HepG2 (cell line): Measurements from ENCODE around the gene AIP. TPM values are rescaled to one million over a fixed set of nuclear protein-coding genes. Genes with fewer than 3 reads are reported as not detected.

ENCODE experiments used
- ARID2 ChIP-seq: sonication (generic); formaldehyde crosslinking; IDR thresholded peaks from 2 replicates; pipeline ENCODE4 v1.8.1; 2022; ENCODE audit warnings: mild to moderate bottlenecking, missing genetic modification reagents, borderline replicate concordance
- CENPX ChIP-seq: sonication (generic); formaldehyde crosslinking; IDR thresholded peaks from 2 replicates; pipeline ENCODE4 v1.9.0; 2021; ENCODE audit warnings: mild to moderate bottlenecking, missing genetic modification reagents, moderate library complexity
- ISL2 ChIP-seq: sonication (generic); formaldehyde crosslinking; IDR thresholded peaks from 2 replicates; pipeline ENCODE4 v1.5.0; 2020; ENCODE audit warnings: missing genetic modification reagents
- RBAK ChIP-seq: sonication (generic); formaldehyde crosslinking; IDR thresholded peaks from 2 replicates; pipeline ENCODE4 v1.5.1; 2020; ENCODE audit warnings: mild to moderate bottlenecking, missing genetic modification reagents
- SNAPC2 ChIP-seq: sonication (generic); formaldehyde crosslinking; IDR thresholded peaks from 2 replicates; pipeline ENCODE4 v1.8.1; 2022; ENCODE audit warnings: mild to moderate bottlenecking, missing genetic modification reagents
- YEATS2 ChIP-seq: sonication (generic); formaldehyde crosslinking; IDR thresholded peaks from 2 replicates; pipeline ENCODE4 v1.4.0; 2020; ENCODE audit warnings: missing genetic modification reagents, borderline replicate concordance
- ZNF431 ChIP-seq: sonication (generic); formaldehyde crosslinking; IDR thresholded peaks from 2 replicates; pipeline ENCODE4 v1.9.0; 2022; ENCODE audit warnings: missing genetic modification reagents, low read depth, mild to moderate bottlenecking, borderline replicate concordance
- ZNF720 ChIP-seq: sonication (generic); formaldehyde crosslinking; IDR thresholded peaks from 2 replicates; pipeline ENCODE4 v1.4.0; 2020; ENCODE audit warnings: missing genetic modification reagents
- ZSCAN25 ChIP-seq: sonication (generic); formaldehyde crosslinking; IDR thresholded peaks from 2 replicates; pipeline ENCODE4 v1.8.0; 2022; ENCODE audit warnings: mild to moderate bottlenecking, missing genetic modification reagents
- ZSCAN30 ChIP-seq: sonication (generic); formaldehyde crosslinking; IDR thresholded peaks from 2 replicates; pipeline ENCODE4 v1.5.0; 2020; ENCODE audit warnings: mild to moderate bottlenecking, missing genetic modification reagents
- polyA plus RNA-seq, 8 experiments: library from polyadenylated mRNA; depleted of rRNA in 3 of 8; stranded (reverse) in 7 of 8; unstranded in 1 of 8; fragments of >200 nt; fragmentation: Illumina TruSeq in 4 of 8; extraction: Trizol in 4 of 8; gene quantifications; 2 replicates each; pipeline versions ENCODE4 v1.2.1 to v1.2.3, GENCODE V29; 2011 to 2016; ENCODE audit warnings: low read depth in 4 of 8, missing spikeins in 1 of 8, mixed read lengths in 1 of 8; ENCODE audit not compliant: insufficient read depth in 1 of 8
- total RNA-seq, 5 experiments: library from RNA; depleted of rRNA; stranded (reverse); fragments of >200 nt; fragmentation: Illumina TruSeq; extraction: Trizol; gene quantifications; 2 replicates each; pipeline ENCODE4 v1.2.3, GENCODE V29; 2016; ENCODE audit warnings: low read depth in 1 of 5
- TF ChIP-seq, protein P1 (sequence below): IDR thresholded peaks from 2 replicates; pipeline ENCODE4 v1.6.1; 2016
- TF ChIP-seq, protein P2 (sequence below): sonication (generic); formaldehyde crosslinking; conservative IDR thresholded peaks from 2 replicates; pipeline ENCODE4 v1.4.0; 2020; ENCODE audit warnings: mild to moderate bottlenecking, missing genetic modification reagents, moderate library complexity
- TF ChIP-seq, protein P3 (sequence below): sonication (generic); formaldehyde crosslinking; IDR thresholded peaks from 2 replicates; pipeline ENCODE4 v1.8.0; 2022; ENCODE audit warnings: low read depth, missing genetic modification reagents
- TF ChIP-seq, protein P4 (sequence below): sonication (generic); formaldehyde crosslinking; IDR thresholded peaks from 2 replicates; pipeline ENCODE4 v1.9.0; 2021; ENCODE audit warnings: missing genetic modification reagents, borderline replicate concordance
- TF ChIP-seq, protein P5 (sequence below): sonication (generic); formaldehyde crosslinking; IDR thresholded peaks from 2 replicates; pipeline ENCODE4 v1.5.1; 2020; ENCODE audit warnings: missing genetic modification reagents, mild to moderate bottlenecking, borderline replicate concordance
- TF ChIP-seq, protein P6 (sequence below): IDR thresholded peaks from 2 replicates; pipeline ENCODE4 v1.6.1; 2016; ENCODE audit warnings: missing compliant biosample characterization, missing genetic modification reagents, borderline replicate concordance

Gene AIP
- total and polyA plus RNA-seq, 2 of the 13 experiments (the other 11 are each of a cell fraction or from before 2014, with no cell fraction given): 51.8 to 110 TPM

DNA sequence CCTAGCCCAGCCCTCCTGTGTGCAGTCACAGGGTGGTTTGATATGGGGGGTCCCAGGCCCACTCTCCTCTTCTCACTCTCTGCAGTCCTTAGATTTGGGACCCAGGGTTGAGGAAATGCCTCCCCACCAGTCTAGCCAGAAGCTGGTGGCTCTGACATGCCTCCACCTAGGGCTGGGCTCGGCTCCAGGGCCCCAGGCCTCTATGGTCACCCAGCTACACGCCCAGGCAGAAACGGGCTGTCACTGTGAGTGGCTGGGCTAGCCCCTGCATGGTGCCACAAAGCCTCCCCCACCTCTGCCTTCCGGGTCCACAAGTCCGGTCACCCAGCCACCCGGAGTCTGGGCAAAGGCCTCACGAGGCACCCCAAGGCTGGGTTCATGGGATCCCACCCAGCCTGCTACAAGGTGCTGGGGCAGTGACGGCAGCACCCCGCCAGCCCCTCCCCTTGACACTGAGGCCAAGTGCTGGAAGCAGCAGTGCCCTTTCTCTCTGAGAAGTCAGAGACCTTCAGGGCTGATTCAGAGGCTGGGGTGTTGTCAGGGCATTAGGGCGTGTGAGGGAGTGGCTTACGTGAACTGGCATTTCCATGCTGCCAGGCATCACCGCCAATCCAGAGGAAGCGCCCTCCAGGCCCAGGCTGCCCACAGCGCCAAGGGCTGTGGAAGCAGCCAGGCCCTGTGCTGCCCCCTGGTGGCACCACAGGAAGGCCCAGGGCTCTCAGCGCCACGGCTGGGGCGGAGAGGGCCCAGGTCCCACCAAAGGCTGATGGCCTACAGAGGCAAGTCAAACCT lies 23.0 kb downstream of the AIP start (continued):
- TF ChIP-seq, protein P1, sequence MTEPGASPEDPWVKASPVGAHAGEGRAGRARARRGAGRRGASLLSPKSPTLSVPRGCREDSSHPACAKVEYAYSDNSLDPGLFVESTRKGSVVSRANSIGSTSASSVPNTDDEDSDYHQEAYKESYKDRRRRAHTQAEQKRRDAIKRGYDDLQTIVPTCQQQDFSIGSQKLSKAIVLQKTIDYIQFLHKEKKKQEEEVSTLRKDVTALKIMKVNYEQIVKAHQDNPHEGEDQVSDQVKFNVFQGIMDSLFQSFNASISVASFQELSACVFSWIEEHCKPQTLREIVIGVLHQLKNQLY (CRISPR knock-in tag): no peak
- TF ChIP-seq, protein P2, sequence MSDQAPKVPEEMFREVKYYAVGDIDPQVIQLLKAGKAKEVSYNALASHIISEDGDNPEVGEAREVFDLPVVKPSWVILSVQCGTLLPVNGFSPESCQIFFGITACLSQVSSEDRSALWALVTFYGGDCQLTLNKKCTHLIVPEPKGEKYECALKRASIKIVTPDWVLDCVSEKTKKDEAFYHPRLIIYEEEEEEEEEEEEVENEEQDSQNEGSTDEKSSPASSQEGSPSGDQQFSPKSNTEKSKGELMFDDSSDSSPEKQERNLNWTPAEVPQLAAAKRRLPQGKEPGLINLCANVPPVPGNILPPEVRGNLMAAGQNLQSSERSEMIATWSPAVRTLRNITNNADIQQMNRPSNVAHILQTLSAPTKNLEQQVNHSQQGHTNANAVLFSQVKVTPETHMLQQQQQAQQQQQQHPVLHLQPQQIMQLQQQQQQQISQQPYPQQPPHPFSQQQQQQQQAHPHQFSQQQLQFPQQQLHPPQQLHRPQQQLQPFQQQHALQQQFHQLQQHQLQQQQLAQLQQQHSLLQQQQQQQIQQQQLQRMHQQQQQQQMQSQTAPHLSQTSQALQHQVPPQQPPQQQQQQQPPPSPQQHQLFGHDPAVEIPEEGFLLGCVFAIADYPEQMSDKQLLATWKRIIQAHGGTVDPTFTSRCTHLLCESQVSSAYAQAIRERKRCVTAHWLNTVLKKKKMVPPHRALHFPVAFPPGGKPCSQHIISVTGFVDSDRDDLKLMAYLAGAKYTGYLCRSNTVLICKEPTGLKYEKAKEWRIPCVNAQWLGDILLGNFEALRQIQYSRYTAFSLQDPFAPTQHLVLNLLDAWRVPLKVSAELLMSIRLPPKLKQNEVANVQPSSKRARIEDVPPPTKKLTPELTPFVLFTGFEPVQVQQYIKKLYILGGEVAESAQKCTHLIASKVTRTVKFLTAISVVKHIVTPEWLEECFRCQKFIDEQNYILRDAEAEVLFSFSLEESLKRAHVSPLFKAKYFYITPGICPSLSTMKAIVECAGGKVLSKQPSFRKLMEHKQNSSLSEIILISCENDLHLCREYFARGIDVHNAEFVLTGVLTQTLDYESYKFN (CRISPR knock-in tag): no peak; the same call in 1 of the 2 replicates
- TF ChIP-seq ARID2 (no peak), ZSCAN30 (CRISPR knock-in tag) (no peak), YEATS2 (CRISPR knock-in tag) (no peak; the same call in 1 of the 2 replicates), CENPX (no peak), ZNF431 (CRISPR knock-in tag) (no peak), ZSCAN25 (CRISPR knock-in tag) (no peak), ZNF720 (CRISPR knock-in tag) (no peak), SNAPC2 (peak; percentile 36; the same call in 1 of the 2 replicates), RBAK (CRISPR knock-in tag) (no peak; the same call in 1 of the 2 replicates), ISL2 (CRISPR knock-in tag) (0 out of 2 replicates have a peak, but pooled peaks have one; percentile 18)
- TF ChIP-seq, protein P3, sequence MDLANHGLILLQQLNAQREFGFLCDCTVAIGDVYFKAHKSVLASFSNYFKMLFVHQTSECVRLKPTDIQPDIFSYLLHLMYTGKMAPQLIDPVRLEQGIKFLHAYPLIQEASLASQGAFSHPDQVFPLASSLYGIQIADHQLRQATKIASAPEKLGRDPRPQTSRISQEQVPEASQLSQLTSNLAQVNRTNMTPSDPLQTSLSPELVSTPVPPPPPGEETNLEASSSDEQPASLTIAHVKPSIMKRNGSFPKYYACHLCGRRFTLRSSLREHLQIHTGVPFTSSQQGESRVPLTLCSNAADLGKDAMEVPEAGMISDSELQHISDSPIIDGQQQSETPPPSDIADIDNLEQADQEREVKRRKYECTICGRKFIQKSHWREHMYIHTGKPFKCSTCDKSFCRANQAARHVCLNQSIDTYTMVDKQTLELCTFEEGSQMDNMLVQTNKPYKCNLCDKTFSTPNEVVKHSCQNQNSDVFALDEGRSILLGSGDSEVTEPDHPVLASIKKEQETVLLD (CRISPR knock-in tag): no peak
- TF ChIP-seq, protein P4, sequence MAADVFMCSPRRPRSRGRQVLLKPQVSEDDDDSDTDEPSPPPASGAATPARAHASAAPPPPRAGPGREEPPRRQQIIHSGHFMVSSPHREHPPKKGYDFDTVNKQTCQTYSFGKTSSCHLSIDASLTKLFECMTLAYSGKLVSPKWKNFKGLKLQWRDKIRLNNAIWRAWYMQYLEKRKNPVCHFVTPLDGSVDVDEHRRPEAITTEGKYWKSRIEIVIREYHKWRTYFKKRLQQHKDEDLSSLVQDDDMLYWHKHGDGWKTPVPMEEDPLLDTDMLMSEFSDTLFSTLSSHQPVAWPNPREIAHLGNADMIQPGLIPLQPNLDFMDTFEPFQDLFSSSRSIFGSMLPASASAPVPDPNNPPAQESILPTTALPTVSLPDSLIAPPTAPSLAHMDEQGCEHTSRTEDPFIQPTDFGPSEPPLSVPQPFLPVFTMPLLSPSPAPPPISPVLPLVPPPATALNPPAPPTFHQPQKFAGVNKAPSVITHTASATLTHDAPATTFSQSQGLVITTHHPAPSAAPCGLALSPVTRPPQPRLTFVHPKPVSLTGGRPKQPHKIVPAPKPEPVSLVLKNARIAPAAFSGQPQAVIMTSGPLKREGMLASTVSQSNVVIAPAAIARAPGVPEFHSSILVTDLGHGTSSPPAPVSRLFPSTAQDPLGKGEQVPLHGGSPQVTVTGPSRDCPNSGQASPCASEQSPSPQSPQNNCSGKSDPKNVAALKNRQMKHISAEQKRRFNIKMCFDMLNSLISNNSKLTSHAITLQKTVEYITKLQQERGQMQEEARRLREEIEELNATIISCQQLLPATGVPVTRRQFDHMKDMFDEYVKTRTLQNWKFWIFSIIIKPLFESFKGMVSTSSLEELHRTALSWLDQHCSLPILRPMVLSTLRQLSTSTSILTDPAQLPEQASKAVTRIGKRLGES (CRISPR knock-in tag): no peak
- TF ChIP-seq, protein P5, sequence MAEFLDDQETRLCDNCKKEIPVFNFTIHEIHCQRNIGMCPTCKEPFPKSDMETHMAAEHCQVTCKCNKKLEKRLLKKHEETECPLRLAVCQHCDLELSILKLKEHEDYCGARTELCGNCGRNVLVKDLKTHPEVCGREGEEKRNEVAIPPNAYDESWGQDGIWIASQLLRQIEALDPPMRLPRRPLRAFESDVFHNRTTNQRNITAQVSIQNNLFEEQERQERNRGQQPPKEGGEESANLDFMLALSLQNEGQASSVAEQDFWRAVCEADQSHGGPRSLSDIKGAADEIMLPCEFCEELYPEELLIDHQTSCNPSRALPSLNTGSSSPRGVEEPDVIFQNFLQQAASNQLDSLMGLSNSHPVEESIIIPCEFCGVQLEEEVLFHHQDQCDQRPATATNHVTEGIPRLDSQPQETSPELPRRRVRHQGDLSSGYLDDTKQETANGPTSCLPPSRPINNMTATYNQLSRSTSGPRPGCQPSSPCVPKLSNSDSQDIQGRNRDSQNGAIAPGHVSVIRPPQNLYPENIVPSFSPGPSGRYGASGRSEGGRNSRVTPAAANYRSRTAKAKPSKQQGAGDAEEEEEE (CRISPR knock-in tag): no peak
- TF ChIP-seq, protein P6, sequence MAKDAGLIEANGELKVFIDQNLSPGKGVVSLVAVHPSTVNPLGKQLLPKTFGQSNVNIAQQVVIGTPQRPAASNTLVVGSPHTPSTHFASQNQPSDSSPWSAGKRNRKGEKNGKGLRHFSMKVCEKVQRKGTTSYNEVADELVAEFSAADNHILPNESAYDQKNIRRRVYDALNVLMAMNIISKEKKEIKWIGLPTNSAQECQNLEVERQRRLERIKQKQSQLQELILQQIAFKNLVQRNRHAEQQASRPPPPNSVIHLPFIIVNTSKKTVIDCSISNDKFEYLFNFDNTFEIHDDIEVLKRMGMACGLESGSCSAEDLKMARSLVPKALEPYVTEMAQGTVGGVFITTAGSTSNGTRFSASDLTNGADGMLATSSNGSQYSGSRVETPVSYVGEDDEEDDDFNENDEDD (CRISPR knock-in tag): peak; percentile 14; the same call in 1 of the 2 replicates
